SK-N-MC (cell line): Measurements from ENCODE around the gene TBC1D22A.

Source experiments
- EZH2 ChIP-seq: fragments of 200-600 bp; sonication (generic); IDR thresholded peaks from one replicate; pipeline ENCODE4 v1.6.1; 2017; ENCODE audit warnings: antibody characterized with exemption
- FOXP2 ChIP-seq: optimal IDR thresholded peaks from 2 replicates; pipeline ENCODE3; 2011; ENCODE audit warnings: mild to moderate bottlenecking, moderate library complexity; ENCODE audit not compliant: insufficient read depth; ENCODE audit errors: extremely low read length, control extremely low read depth
- POLR2AphosphoS5 ChIP-seq: IDR thresholded peaks from 2 replicates; pipeline ENCODE4 v1.6.1; 2012; ENCODE audit warnings: mild to moderate bottlenecking, low read depth, low read length, borderline replicate concordance

DNA sequence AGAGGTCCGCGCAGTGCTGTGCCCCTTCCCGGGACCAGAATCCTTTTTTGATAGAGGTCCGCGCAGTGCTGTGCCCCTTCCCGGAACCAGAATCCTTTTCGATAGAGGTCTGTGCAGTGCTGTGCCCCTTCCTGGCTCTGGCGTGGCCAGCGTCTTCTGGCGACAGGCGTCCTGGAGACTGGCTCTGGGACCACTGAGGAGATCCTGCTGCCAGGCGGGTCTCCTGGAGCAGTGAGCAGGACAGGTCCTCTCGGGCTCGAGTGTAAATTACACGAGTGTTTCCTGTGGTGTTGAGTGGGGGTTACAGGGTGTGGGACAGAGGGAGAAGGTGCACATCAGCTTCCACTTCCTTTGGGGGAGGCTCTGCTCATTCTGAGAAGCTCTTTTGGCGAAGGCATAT is 98.1 kb downstream of the TBC1D22A start:
- TF ChIP-seq EZH2 (no peak), POLR2AphosphoS5 (no peak), FOXP2 (no peak)
